Activated naive CD4-positive, alpha-beta T cell treated with anti-CD3 and anti-CD28 coated beads, Interleukin-2, amount 50 U/mL, for 72 hours (primary cell): ENCODE results near the gene WDR81. TPM values are rescaled to one million over a fixed set of nuclear protein-coding genes. Genes with fewer than 3 reads are reported as not detected.
"Not testable (repeated sequence)": the region's sequence is repeated elsewhere in the genome, so short reads cannot be mapped to it uniquely, and the experiment has no call there.

Experiments used
- ATAC-seq, 2 donors: fragments of 150-1000 bp; cut with Tn5 transposase; 2 replicates each; pipeline ENCODE4 v1.10.0; 2021; ENCODE audit warnings: mild to moderate bottlenecking in 2 of 2, moderate library complexity in 2 of 2
- DNase-seq, 2 donors: peaks; one replicate each; pipeline ENCODE4 v3.0.0; 2021 to 2022; ENCODE audit warnings: low spot score in 2 of 2
- H3K27ac Mint-ChIP-seq, 2 donors: one replicate each; pipeline ENCODE4 v1.8.0; 2022; ENCODE audit warnings: mild to moderate bottlenecking in 2 of 2, mixed read lengths in 2 of 2
- H3K36me3 Mint-ChIP-seq, 2 donors: one replicate each; pipeline ENCODE4 v1.8.0; 2022; ENCODE audit warnings: mixed read lengths in 2 of 2
- H3K9me3 Mint-ChIP-seq, 2 donors: one replicate each; pipeline ENCODE4 v1.8.0; 2022; ENCODE audit warnings: mixed read lengths in 2 of 2
- total RNA-seq, 2 donors: library from RNA; stranded (reverse); gene quantifications; one replicate each; pipeline ENCODE4 v1.2.3, GENCODE V29; 2022

The WDR81 gene
- total RNA-seq, 2 donors from 2014 or later: 11.4 to 13.4 TPM

DNA sequence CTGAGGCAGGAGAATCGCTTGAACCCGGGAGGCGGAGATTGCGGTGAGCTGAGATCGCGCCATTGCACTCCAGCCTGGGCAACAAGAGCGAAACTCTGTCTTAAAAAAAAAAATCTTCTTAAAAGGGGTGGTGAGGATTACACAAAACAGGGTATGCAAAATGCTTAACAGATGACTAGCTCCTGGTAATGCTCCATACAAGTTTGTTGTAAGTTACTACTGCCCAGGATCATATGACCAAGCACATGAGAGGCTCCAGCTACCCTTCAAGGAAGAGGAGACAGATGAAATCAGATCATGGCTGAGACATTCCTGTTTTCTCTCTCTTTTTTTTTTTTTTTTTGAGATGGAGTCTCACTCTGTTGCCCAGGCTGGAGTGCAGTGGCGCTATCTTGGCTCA is 2.5 kb upstream of the WDR81 start:
- not testable (repeated sequence) for ATAC-seq, H3K9me3 Mint-ChIP-seq, H3K36me3 Mint-ChIP-seq, DNase-seq, H3K27ac Mint-ChIP-seq

DNA sequence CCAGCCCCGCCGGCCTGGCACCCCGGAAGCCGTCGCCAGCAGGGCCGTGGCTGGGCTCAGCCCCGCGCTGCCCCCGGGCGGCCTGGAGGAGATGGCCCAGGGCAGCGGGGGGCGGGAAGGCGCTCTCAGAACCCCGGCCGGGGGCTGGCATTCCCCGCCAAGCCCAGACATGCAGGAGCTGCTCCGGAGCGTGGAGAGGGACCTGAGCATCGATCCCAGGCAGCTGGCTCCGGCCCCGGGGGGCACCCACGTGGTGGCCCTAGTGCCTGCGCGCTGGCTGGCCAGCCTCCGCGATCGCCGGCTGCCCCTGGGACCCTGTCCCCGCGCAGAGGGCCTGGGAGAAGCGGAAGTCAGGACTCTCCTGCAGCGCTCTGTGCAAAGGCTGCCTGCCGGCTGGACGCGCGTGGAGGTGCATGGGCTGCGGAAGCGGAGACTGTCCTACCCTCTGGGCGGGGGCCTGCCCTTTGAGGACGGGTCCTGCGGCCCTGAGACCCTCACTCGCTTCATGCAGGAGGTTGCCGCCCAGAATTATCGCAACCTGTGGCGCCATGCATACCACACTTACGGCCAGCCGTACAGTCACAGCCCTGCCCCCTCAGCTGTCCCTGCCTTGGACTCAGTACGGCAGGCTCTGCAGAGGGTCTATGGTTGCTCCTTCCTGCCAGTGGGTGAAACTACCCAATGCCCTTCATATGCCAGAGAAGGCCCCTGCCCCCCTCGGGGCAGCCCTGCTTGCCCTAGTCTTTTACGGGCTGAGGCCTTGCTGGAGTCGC is 551 bp downstream of the WDR81 start:
- H3K36me3 Mint-ChIP-seq: no peaks in the 10 kb centered on the region
- peak; percentile 62 to 68 for ATAC-seq
- no peaks in the 10 kb centered on the region for H3K9me3 Mint-ChIP-seq
- H3K27ac Mint-ChIP-seq: no peak overlapping the region
- no peak for DNase-seq

DNA sequence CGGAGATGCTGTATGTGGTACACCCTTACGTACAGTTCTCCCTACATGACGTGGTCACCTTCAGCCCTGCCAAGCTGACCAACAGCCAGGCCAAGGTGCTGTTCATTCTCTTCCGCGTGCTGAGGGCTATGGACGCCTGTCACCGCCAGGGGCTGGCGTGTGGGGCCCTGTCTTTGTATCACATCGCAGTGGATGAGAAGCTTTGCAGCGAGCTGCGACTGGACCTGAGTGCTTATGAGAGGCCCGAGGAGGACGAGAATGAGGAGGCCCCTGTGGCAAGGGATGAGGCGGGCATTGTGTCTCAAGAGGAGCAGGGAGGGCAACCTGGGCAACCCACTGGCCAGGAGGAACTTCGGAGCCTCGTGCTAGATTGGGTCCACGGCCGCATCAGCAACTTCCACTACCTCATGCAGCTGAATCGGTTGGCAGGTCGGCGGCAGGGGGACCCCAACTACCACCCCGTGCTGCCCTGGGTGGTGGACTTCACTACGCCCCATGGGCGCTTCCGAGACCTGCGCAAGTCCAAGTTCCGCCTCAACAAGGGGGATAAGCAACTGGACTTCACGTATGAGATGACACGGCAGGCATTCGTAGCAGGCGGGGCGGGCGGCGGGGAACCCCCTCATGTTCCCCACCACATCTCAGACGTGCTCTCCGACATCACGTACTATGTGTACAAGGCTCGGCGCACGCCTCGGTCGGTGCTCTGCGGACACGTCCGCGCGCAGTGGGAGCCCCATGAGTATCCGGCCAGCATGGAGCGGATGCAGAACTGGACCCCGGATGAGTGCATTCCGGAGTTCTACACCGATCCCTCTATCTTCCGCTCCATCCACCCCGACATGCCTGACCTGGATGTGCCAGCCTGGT is 1.4 kb downstream of the WDR81 start:
- no peak for DNase-seq
- no peak for ATAC-seq
- no peaks in the 10 kb centered on the region for H3K36me3 Mint-ChIP-seq
- no peaks in the 10 kb centered on the region for H3K9me3 Mint-ChIP-seq
- H3K27ac Mint-ChIP-seq: no peak overlapping the region

DNA sequence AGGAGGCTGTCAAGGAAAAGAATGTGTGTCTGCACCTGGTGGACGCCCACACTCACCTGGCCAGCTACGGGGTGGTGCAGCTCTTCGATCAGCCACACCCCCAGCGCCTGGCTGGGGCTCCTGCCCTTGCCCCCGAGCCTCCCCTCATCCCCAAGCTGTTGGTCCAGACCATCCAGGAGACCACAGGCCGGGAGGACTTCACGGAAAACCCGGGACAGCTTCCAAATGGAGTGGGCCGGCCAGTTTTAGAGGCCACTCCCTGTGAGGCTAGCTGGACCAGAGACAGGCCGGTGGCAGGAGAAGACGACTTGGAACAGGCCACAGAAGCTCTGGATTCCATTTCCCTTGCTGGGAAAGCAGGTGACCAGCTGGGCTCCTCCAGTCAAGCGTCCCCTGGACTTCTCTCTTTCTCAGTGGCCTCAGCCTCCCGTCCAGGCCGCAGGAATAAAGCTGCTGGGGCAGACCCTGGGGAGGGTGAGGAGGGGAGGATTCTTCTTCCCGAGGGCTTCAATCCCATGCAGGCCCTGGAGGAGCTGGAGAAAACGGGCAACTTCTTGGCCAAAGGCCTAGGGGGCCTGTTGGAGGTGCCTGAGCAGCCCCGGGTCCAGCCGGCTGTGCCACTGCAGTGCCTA is 2.2 kb downstream of the WDR81 start:
- Mint-ChIP-seq H3K27ac (no peak overlapping the region), H3K36me3 (no peaks in the 10 kb centered on the region), H3K9me3 (no peaks in the 10 kb centered on the region)
- DNase-seq (no peak), ATAC-seq (no peak)

DNA sequence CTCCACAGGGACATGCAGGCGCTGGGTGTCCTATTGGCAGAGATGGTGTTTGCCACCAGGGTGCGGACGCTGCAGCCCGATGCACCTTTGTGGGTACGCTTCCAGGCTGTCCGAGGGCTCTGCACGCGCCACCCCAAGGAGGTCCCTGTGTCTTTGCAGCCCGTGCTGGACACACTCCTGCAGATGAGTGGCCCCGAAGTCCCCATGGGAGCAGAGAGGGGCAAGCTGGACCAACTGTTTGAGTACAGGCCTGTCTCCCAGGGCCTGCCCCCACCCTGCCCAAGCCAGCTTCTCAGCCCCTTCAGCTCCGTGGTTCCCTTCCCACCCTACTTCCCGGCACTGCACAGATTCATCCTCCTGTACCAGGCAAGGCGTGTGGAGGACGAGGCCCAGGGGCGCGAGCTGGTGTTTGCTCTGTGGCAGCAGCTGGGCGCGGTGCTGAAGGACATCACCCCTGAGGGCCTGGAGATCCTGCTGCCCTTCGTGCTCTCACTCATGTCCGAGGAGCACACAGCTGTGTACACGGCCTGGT is 2.8 kb downstream of the WDR81 start:
- no peaks in the 10 kb centered on the region for H3K9me3 Mint-ChIP-seq
- ATAC-seq: no peak
- H3K27ac Mint-ChIP-seq: no peak overlapping the region
- DNase-seq: no peak
- H3K36me3 Mint-ChIP-seq: no peaks in the 10 kb centered on the region

DNA sequence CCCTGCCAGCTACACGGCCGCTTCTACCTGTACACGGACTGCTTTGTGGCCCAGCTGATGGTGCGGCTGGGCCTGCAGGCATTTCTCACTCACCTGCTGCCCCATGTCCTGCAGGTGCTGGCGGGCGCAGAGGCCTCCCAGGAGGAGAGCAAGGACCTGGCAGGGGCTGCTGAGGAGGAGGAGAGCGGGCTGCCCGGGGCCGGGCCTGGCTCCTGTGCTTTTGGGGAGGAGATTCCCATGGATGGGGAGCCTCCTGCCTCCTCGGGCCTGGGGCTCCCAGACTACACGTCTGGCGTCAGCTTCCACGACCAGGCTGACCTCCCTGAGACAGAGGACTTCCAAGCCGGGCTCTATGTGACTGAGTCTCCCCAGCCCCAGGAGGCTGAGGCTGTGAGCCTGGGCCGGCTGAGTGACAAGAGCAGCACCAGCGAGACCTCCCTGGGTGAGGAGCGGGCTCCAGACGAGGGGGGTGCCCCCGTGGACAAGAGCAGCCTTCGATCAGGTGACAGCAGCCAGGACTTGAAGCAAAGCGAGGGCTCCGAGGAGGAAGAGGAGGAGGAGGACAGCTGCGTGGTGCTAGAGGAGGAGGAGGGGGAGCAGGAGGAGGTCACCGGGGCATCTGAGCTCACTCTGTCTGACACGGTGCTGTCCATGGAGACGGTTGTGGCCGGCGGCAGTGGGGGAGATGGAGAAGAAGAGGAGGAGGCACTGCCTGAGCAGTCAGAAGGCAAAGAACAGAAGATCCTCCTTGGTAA is 3.5 kb downstream of the WDR81 start:
- H3K27ac Mint-ChIP-seq: peak overlapping the region in 1 of 2 donors; percentile 28
- no peaks in the 10 kb centered on the region for H3K9me3 Mint-ChIP-seq
- H3K36me3 Mint-ChIP-seq: no peaks in the 10 kb centered on the region
- ATAC-seq: no peak
- no peak for DNase-seq

DNA sequence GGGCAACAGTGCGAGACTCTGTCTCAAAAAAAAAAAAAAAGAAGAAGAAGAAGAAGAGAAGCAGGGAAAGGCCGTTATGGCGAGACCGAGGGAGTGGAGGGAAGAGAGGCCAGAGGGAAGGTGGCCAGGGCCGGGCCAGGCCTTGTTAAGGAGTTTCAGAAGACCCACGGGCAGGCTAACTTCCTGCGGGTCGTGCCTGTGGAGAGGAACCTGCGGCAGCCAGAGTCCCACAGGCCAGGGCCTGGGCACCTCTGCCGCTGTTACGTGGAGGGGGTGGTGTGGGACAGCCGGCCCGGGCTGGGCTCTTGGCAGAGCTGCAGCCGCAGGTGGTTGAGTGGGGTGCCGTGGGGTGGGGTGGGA is 5.4 kb downstream of the WDR81 start:
- no peak overlapping the region for H3K27ac Mint-ChIP-seq
- H3K9me3 Mint-ChIP-seq: no peaks in the 10 kb centered on the region
- DNase-seq (no peak), ATAC-seq (no peak)
- H3K36me3 Mint-ChIP-seq: no peaks in the 10 kb centered on the region

DNA sequence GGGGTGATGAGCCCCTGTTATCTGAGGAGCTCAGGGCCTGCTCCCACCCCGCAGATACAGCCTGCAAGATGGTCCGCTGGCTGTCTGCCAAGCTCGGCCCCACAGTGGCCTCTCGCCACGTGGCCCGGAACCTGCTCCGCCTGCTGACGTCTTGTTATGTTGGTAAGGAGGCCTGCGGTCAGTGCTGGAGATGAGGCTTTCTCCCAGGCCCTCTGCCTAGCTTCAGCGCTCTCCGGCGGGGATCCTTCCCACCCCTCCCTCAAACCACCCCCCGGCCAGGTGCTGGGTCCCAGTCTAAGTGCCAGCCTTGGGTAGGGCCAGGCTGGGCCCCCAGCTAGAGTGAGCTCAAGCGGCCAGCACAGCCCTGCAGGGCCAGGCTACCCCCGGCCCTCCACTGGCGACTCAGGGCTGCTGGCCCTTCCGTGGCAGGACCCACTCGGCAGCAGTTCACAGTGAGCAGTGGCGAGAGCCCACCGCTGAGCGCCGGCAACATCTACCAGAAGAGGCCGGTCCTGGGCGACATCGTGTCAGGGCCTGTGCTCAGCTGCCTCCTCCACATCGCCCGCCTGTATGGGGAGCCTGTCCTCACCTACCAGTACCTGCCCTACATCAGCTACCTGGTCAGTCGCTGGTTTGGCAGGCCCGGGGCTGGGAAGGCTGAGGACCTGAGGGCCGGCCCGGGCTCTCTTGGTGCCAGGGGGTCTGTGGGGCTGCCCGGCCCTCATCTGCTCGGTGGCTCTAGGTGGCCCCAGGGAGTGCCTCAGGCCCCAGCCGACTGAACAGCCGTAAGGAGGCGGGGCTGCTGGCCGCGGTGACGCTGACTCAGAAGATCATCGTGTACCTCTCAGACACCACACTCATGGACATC is 6.1 kb downstream of the WDR81 start:
- no peak overlapping the region for H3K27ac Mint-ChIP-seq
- no peak for DNase-seq
- H3K9me3 Mint-ChIP-seq: no peaks in the 10 kb centered on the region
- no peaks in the 10 kb centered on the region for H3K36me3 Mint-ChIP-seq
- ATAC-seq: peak in 1 of 2 donors; percentile 16

DNA sequence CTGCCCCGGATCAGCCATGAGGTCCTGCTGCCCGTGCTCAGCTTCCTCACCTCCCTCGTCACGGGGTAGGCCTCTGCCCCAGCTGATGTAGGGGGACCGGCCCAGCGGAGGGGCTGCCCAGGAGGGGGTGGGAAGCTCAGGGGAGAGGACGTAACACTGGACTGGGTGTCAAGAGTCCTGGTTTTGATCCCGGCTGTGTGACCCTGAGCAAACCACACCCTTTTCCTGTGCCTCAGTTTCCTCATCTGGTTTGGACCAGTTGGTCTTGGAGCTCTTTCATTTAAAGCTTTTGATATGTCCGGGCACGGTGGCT is 6.6 kb downstream of the WDR81 start:
- ATAC-seq (no peak), DNase-seq (no peak)
- H3K27ac Mint-ChIP-seq: no peak overlapping the region
- H3K9me3 Mint-ChIP-seq: no peaks in the 10 kb centered on the region
- no peaks in the 10 kb centered on the region for H3K36me3 Mint-ChIP-seq

DNA sequence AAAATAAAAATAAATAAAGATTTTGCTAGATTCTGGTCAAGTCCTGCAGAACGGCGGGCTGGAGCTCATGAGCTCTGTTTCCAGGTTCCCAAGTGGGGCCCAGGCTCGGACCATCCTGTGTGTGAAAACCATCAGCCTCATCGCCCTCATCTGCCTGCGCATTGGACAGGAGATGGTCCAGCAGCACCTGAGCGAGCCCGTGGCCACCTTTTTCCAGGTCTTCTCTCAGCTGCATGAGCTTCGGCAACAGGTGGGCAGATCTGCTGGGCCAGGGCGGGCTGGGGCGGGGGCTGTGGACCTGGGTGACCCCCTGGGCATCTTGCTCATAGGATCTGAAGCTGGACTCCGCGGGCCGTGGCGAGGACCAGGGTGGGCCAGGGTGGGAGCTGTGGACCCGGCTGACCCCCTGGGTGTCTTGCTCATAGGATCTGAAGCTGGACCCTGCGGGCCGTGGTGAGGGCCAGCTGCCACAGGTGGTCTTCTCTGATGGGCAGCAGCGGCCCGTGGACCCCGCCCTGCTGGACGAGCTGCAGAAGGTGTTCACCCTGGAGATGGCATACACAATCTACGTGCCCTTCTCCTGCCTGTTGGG is 7.8 kb downstream of the WDR81 start:
- Mint-ChIP-seq H3K9me3 (no peaks in the 10 kb centered on the region), H3K27ac (no peak overlapping the region), H3K36me3 (no peaks in the 10 kb centered on the region)
- no peak for ATAC-seq
- no peak for DNase-seq

DNA sequence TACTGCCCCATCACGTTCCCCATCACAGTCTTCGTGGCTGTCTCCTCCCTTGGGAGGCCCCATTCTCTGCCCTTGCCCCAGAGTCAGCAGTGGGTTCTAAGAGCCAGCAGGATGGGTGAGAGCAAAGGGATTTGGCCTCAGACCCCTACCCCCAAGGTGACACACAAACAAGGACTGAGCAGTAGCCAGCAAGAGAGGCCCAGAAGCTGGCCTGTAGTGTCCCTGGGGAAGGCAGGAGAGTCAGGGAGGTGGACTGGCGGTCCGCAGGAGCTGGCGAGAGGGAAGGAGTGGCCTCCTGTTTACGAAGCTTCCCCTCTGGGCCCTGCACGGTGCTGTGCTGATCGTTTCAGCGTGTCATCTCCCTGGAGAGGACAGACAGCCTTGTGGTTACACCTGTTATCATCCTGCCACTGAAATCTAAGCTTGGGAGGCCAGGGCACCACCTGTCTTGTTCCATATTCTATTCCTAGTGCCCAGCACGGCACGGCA is 8.4 kb downstream of the WDR81 start:
- no peak for ATAC-seq

DNA sequence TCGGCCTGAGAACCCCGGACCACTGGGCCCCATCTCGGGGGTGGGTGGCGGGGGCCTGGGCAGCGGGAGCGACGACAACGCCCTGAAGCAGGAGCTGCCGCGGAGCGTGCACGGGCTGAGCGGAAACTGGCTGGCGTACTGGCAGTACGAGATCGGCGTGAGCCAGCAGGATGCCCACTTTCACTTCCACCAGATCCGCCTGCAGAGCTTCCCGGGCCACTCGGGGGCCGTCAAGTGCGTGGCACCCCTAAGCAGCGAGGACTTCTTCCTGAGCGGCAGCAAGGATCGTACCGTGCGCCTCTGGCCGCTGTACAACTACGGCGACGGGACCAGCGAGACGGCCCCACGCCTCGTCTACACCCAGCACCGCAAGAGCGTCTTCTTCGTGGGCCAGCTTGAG is 9.3 kb downstream of the WDR81 start:
- Mint-ChIP-seq H3K9me3 (no peaks in the 10 kb centered on the region), H3K36me3 (no peaks in the 10 kb centered on the region), H3K27ac (peak overlapping the region in 1 of 2 donors; percentile 38)
- DNase-seq (no peak), ATAC-seq (no peak)

More for the DNA sequence above, 8.4 kb downstream of the WDR81 start:
- no peak for DNase-seq
- H3K27ac Mint-ChIP-seq: no peak overlapping the region
- H3K9me3 Mint-ChIP-seq: no peaks in the 10 kb centered on the region
- no peaks in the 10 kb centered on the region for H3K36me3 Mint-ChIP-seq

DNA sequence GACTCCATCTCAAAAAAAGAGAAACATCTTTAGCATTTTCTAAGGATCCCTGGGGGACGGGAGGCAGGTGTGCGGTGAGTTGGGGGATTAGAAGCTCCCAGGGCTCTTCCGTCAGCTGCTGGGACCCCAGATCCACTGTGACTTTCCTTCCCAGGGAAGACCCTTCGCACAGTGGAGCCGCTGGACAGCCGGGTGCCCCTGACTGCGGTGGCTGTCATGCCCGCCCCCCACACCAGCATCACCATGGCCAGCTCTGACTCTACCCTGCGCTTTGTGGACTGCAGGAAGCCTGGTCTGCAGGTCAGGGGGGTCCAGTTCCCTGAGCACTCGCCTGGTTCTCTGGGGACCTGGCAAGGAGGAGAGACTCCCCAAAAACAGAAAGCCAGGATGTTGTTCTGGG is 10.9 kb downstream of the WDR81 start:
- Mint-ChIP-seq H3K9me3 (no peaks in the 10 kb centered on the region), H3K36me3 (no peaks in the 10 kb centered on the region), H3K27ac (no peak overlapping the region)
- DNase-seq: no peak
- no peak for ATAC-seq

DNA sequence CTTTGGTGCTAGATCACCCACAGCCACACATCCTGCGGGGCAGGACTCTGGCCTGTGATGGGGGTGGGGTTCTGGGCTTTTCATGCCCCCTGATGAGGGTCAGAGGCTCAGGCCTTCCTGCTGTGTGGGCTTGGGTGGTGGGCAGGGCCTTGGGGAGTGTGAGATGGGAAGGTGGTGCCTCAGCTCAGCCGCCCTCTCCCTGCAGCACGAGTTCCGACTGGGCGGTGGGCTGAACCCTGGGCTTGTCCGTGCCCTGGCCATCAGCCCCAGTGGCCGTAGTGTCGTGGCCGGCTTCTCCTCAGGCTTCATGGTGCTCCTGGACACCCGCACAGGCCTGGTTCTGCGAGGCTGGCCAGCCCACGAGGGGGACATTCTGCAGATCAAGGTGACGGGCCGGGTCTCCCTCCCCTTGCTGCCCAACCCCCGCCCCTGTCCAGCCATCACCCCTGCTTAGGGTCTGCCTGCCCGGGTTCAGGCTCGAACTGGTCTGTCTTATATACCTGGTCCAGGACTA is 11.4 kb downstream of the WDR81 start:
- DNase-seq (no peak), ATAC-seq (no peak)
- H3K36me3 Mint-ChIP-seq: no peaks in the 10 kb centered on the region
- H3K27ac Mint-ChIP-seq: no peak overlapping the region
- no peaks in the 10 kb centered on the region for H3K9me3 Mint-ChIP-seq
